H9 (cell line): Measurements from ENCODE around the gene OVOL3. TPM values are rescaled to one million over a fixed set of nuclear protein-coding genes. Genes with fewer than 3 reads are reported as not detected.

ENCODE experiments used
- DNase-seq: peaks from one replicate; pipeline ENCODE4 v3.0.0-alpha.2; 2017
- H2AFZ ChIP-seq: one replicate; pipeline ENCODE4 v1.6.1; 2013; ENCODE audit warnings: mild to moderate bottlenecking, low read length, control low read depth, moderate library complexity
- H2AK5ac ChIP-seq: 2 replicates; pipeline ENCODE4 v1.6.1; 2013; ENCODE audit warnings: low read length, control low read depth, mixed read lengths; ENCODE audit not compliant: insufficient read length
- H2BK120ac ChIP-seq: one replicate; pipeline ENCODE4 v1.6.1; 2013; ENCODE audit warnings: low read depth, mild to moderate bottlenecking, low read length, control low read depth, inconsistent platforms; ENCODE audit not compliant: poor library complexity, severe bottlenecking
- H2BK12ac ChIP-seq: 2 replicates; pipeline ENCODE4 v1.6.1; 2013; ENCODE audit warnings: low read length, control low read depth, mixed read lengths, low read depth; ENCODE audit not compliant: insufficient read length
- H2BK15ac ChIP-seq: 2 replicates; pipeline ENCODE4 v1.6.1; 2013; ENCODE audit warnings: low read depth, low read length, control low read depth
- H2BK20ac ChIP-seq: one replicate; pipeline ENCODE4 v1.6.1; 2013; ENCODE audit warnings: low read depth, mild to moderate bottlenecking, low read length, control low read depth, inconsistent platforms; ENCODE audit not compliant: poor library complexity, severe bottlenecking
- H2BK5ac ChIP-seq: 2 replicates; pipeline ENCODE4 v1.6.1; 2013; ENCODE audit warnings: low read length, control low read depth, mixed read lengths; ENCODE audit not compliant: insufficient read length
- H3K14ac ChIP-seq: 2 replicates; pipeline ENCODE4 v1.6.1; 2013; ENCODE audit warnings: low read length, control low read depth; ENCODE audit not compliant: insufficient read depth
- H3K18ac ChIP-seq: 2 replicates; pipeline ENCODE4 v1.6.1; 2013; ENCODE audit warnings: low read depth, mild to moderate bottlenecking, mixed read lengths, low read length, control low read depth; ENCODE audit not compliant: insufficient read length
- H3K23ac ChIP-seq: 2 replicates; pipeline ENCODE4 v1.6.1; 2013; ENCODE audit warnings: low read length, control low read depth, mixed read lengths, low read depth; ENCODE audit not compliant: insufficient read length
- H3K23me2 ChIP-seq: 2 replicates; pipeline ENCODE4 v1.6.1; 2013; ENCODE audit warnings: low read depth, mild to moderate bottlenecking, mixed read lengths, low read length, control low read depth; ENCODE audit not compliant: insufficient read length, poor library complexity, severe bottlenecking
- H3K27ac ChIP-seq: 2 replicates; pipeline ENCODE4 v1.5.1; 2013; ENCODE audit warnings: low read length, control low read depth, mixed read lengths, low read depth; ENCODE audit not compliant: insufficient read length
- H3K27me3 ChIP-seq: 2 replicates; pipeline ENCODE4 v1.6.1; 2013; ENCODE audit warnings: low read length, control low read depth, inconsistent platforms; ENCODE audit not compliant: insufficient read depth
- H3K4ac ChIP-seq: 2 replicates; pipeline ENCODE4 v1.6.1; 2013; ENCODE audit warnings: low read depth, mild to moderate bottlenecking, control low read depth, inconsistent platforms, low read length, moderate library complexity
- H3K4me1 ChIP-seq: 2 replicates; pipeline ENCODE4 v1.6.1; 2013; ENCODE audit warnings: low read length, control low read depth, inconsistent platforms; ENCODE audit not compliant: insufficient read depth
- H3K4me2 ChIP-seq: 2 replicates; pipeline ENCODE4 v1.6.1; 2013; ENCODE audit warnings: low read length, control low read depth, mixed read lengths; ENCODE audit not compliant: insufficient read length, insufficient read depth
- H3K56ac ChIP-seq: 2 replicates; pipeline ENCODE4 v1.6.1; 2013; ENCODE audit warnings: low read depth, mild to moderate bottlenecking, mixed read lengths, low read length, control low read depth; ENCODE audit not compliant: insufficient read length
- H3K79me1 ChIP-seq: 2 replicates; pipeline ENCODE4 v1.6.1; 2013; ENCODE audit warnings: low read depth, mild to moderate bottlenecking, moderate library complexity, low read length, control low read depth, inconsistent platforms; ENCODE audit not compliant: insufficient read depth, poor library complexity, severe bottlenecking
- H3K79me2 ChIP-seq: 2 replicates; pipeline ENCODE4 v1.6.1; 2013; ENCODE audit warnings: low read length, control low read depth, inconsistent platforms; ENCODE audit not compliant: insufficient read depth
- H3K9ac ChIP-seq: 2 replicates; pipeline ENCODE4 v1.6.1; 2013; ENCODE audit warnings: low read length, control low read depth, mixed read lengths; ENCODE audit not compliant: insufficient read length; ENCODE audit errors: extremely low read depth
- H3K9me3 ChIP-seq: one replicate; pipeline ENCODE4 v1.6.1; 2013; ENCODE audit warnings: low read depth, low read length, inconsistent platforms; ENCODE audit not compliant: control insufficient read depth
- H3T11ph ChIP-seq: one replicate; pipeline ENCODE4 v1.6.1; 2013; ENCODE audit warnings: mild to moderate bottlenecking, low read length, control low read depth, inconsistent platforms
- H4K20me1 ChIP-seq: one replicate; pipeline ENCODE4 v1.6.1; 2013; ENCODE audit not compliant: control insufficient read depth, insufficient read length, insufficient read depth
- H4K5ac ChIP-seq: 2 replicates; pipeline ENCODE4 v1.6.1; 2013; ENCODE audit warnings: low read depth, mild to moderate bottlenecking, mixed read lengths, low read length, control low read depth; ENCODE audit not compliant: insufficient read length
- H4K8ac ChIP-seq: replicated peaks from 2 replicates; pipeline ENCODE4 v1.6.1; 2013; ENCODE audit warnings: low read length, control low read depth, mixed read lengths, low read depth; ENCODE audit not compliant: insufficient read length
- H4K91ac ChIP-seq: 2 replicates; pipeline ENCODE4 v1.6.1; 2013; ENCODE audit warnings: low read depth, mild to moderate bottlenecking, moderate library complexity, mixed read lengths, low read length, control low read depth; ENCODE audit not compliant: insufficient read length
- H3K27ac Mint-ChIP-seq, 3 experiments: 2 replicates in 2 of 3; 3 replicates in 1 of 3; pipeline ENCODE4 v1.8.0; 2020 to 2021; ENCODE audit warnings: mixed read lengths in 3 of 3, mild to moderate bottlenecking in 1 of 3, moderate library complexity in 1 of 3
- H3K27me3 Mint-ChIP-seq: 2 replicates; pipeline ENCODE4 v1.8.0; 2021; ENCODE audit warnings: low read depth, mild to moderate bottlenecking, moderate library complexity, mixed read lengths
- H3K36me3 Mint-ChIP-seq, 3 experiments: 2 replicates in 2 of 3; 3 replicates in 1 of 3; pipeline ENCODE4 v1.8.0; 2020 to 2021; ENCODE audit warnings: low read depth in 3 of 3, mixed read lengths in 3 of 3; ENCODE audit not compliant: insufficient read depth in 1 of 3
- H3K4me1 Mint-ChIP-seq, 2 experiments: 2 replicates each; pipeline ENCODE4 v1.8.0; 2020; ENCODE audit warnings: mixed read lengths in 2 of 2
- H3K4me3 Mint-ChIP-seq, 2 experiments: 2 replicates in 1 of 2; 3 replicates in 1 of 2; pipeline ENCODE4 v1.8.0; 2020 to 2021; ENCODE audit warnings: mild to moderate bottlenecking in 2 of 2, mixed read lengths in 2 of 2, moderate library complexity in 1 of 2
- H3K9me3 Mint-ChIP-seq, 2 experiments: 2 replicates in 1 of 2; 3 replicates in 1 of 2; pipeline ENCODE4 v1.8.0; 2020; ENCODE audit warnings: mild to moderate bottlenecking in 2 of 2, mixed read lengths in 2 of 2, moderate library complexity in 1 of 2
- WGBS: extraction: QIAGEN DNeasy Blood & Tissue Kit; methylation state at CpG from one replicate; pipeline ENCODE4 v1.1.7; 2013; ENCODE audit warnings: missing lambda C conversion rate, low lambda C conversion rate, mixed read lengths; ENCODE audit not compliant: insufficient read length; ENCODE audit errors: extremely low coverage; 5-methylcytosine and 5-hydroxymethylcytosine counted together
- total RNA-seq: library from RNA; stranded (reverse); gene quantifications from 2 replicates; pipeline ENCODE4 v1.2.1, GENCODE V29; 2021
- TF ChIP-seq, protein P1 (sequence below): fragments of 200-600 bp; sonication (generic); conservative IDR thresholded peaks from 3 replicates; pipeline ENCODE4 v1.8.0; 2021; ENCODE audit warnings: antibody characterized with exemption, mild to moderate bottlenecking

The OVOL3 gene
- total RNA-seq, 1 experiment from 2014 or later: not detected

DNA sequence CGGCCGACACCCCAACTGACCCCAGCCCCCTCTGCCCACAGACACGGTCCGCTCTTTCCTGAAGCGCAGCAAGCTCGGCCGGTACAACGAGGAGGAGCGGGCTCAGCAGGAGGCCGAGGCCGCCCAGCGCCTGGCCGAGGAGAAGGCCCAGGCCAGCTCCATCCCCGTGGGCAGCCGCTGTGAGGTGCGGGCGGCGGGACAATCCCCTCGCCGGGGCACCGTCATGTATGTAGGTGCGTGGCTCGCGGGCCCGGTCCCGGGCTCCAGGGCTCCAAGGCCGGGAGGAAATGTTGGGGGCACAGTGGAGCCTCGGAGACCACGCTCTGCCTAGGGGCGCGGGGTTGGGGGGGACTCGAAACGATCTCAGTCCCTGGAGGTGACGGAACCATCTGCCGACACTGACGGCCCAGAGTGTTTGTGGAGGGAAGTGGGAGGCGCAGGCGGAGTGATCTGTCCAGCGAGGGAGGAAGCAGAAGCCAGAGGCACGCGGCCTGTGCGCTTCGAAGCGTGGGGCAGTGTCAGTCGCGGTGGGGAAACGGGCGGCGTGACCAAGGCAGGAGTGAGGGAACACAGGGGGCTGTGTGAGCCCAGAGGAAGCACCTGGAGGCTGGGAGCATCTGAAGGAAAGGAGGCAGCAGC is 10.7 kb downstream of the OVOL3 start:
- no peak overlapping the region for H2BK120ac ChIP-seq
- H3K9me3 ChIP-seq: no peaks in the 10 kb centered on the region
- Mint-ChIP-seq H3K27me3 (no peaks in the 10 kb centered on the region; the same call in 1 of the 2 replicates), H3K9me3 (no peaks in the 10 kb centered on the region), H3K36me3 (peaks cover 42 to 77% (median 72%) of the 10 kb centered on the region in 3 experiments; a peak in 6 of 7 replicates), H3K4me1 (peaks cover 7 to 20% of the 10 kb centered on the region in 2 experiments), H3K4me3 (no peak overlapping the region), H3K27ac (peak overlapping the region in 1 of 3 experiments; percentile 67; a peak in 4 of 7 replicates)
- H3K4me2 ChIP-seq: no peak overlapping the region
- WGBS: no CpG with 5 or more reads among the region's 49 CpGs
- H3K9ac ChIP-seq: no peak overlapping the region
- H3T11ph ChIP-seq: no peak overlapping the region
- H4K91ac ChIP-seq: no peak overlapping the region
- no peak overlapping the region for H3K27ac ChIP-seq
- no peaks in the 10 kb centered on the region for H3K79me2 ChIP-seq
- no peaks in the 10 kb centered on the region for H3K4me1 ChIP-seq
- H4K20me1 ChIP-seq: no peaks in the 10 kb centered on the region
- no peak overlapping the region for H2AK5ac ChIP-seq
- no peak overlapping the region for H3K14ac ChIP-seq
- no peak overlapping the region for H3K23ac ChIP-seq
- H3K4ac ChIP-seq: no peak overlapping the region
- no peak overlapping the region for H3K56ac ChIP-seq
- no peak overlapping the region for H3K18ac ChIP-seq
- H4K5ac ChIP-seq: no peak overlapping the region
- H2BK12ac ChIP-seq: no peak overlapping the region
- H3K23me2 ChIP-seq: no peaks in the 10 kb centered on the region
- no peak overlapping the region for H2BK15ac ChIP-seq
- no peak overlapping the region for H4K8ac ChIP-seq
- no peak overlapping the region for H2AFZ ChIP-seq
- peak overlapping the region; percentile 58 for H2BK5ac ChIP-seq
- no peak overlapping the region for H2BK20ac ChIP-seq
- no peaks in the 10 kb centered on the region for H3K27me3 ChIP-seq
- no peak for DNase-seq
- TF ChIP-seq, protein P1, sequence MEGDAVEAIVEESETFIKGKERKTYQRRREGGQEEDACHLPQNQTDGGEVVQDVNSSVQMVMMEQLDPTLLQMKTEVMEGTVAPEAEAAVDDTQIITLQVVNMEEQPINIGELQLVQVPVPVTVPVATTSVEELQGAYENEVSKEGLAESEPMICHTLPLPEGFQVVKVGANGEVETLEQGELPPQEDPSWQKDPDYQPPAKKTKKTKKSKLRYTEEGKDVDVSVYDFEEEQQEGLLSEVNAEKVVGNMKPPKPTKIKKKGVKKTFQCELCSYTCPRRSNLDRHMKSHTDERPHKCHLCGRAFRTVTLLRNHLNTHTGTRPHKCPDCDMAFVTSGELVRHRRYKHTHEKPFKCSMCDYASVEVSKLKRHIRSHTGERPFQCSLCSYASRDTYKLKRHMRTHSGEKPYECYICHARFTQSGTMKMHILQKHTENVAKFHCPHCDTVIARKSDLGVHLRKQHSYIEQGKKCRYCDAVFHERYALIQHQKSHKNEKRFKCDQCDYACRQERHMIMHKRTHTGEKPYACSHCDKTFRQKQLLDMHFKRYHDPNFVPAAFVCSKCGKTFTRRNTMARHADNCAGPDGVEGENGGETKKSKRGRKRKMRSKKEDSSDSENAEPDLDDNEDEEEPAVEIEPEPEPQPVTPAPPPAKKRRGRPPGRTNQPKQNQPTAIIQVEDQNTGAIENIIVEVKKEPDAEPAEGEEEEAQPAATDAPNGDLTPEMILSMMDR: no peak
- no peaks in the 10 kb centered on the region for H3K79me1 ChIP-seq
